Measurements from ENCODE around the gene TTLL9.
A peak's percentile ranks its signal among the peaks of the same experiment; 100 is the strongest.
"Not testable (repeated sequence)": the region's sequence is repeated elsewhere in the genome, so short reads cannot be mapped to it uniquely, and the experiment has no call there.

The TTLL9 gene

DNA sequence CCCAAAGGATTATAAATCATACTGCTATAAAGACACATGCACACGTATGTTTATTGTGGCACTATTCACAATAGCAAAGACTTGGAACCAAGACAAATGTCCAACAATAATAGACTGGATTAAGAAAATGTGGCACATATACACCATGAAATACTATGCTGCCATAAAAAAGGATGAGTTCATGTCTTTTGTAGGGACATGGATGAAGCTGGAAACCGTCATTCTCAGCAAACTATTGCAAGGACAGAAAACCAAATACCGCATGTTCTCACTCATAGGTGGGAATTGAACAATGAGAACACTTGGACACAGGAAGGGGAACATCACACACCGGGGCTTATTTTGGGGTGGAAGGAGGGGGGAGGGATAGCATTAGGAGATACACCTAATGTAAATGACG lies 51.0 kb downstream of the TTLL9 start:
- not testable (repeated sequence) for DNase-seq

DNA sequence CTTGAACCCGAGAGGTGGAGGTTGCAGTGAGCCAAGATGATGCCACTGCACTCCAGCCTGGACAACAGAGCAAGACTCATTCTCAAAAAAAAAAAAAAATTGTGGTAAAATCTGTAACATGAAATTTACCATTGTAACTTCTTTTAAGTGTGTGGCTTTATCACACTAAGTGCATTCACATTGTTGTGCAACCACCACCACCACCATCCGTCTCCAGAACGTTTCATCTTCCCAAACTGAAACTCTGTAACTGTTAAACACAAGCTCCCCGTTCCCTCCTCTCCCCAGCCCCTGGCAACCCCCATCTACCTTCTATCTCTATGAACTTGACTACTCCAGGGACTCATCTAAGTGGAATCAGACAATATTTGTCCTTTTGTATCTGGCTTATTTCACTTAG lies 51.7 kb downstream of the TTLL9 start:
- DNase-seq: no peak

DNA sequence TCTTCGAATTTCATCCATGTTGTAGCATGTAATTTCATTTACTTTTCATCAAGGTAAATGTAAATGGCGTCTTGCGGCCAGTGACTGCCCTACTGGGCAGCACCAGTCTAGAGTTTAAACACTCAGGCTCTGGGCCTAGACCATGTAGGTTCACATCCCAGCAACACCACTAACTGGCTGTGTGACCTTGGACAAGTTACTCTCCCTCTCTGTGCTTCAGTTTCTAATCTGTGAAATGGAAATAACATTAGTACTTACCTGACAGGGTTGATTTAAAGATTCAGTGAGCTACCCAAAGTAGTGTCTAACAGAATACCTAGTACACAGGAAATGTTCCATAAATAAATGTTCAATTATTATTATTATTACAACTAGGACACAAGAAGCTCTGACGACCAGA lies 52.2 kb downstream of the TTLL9 start:
- DNase-seq: no peak

DNA sequence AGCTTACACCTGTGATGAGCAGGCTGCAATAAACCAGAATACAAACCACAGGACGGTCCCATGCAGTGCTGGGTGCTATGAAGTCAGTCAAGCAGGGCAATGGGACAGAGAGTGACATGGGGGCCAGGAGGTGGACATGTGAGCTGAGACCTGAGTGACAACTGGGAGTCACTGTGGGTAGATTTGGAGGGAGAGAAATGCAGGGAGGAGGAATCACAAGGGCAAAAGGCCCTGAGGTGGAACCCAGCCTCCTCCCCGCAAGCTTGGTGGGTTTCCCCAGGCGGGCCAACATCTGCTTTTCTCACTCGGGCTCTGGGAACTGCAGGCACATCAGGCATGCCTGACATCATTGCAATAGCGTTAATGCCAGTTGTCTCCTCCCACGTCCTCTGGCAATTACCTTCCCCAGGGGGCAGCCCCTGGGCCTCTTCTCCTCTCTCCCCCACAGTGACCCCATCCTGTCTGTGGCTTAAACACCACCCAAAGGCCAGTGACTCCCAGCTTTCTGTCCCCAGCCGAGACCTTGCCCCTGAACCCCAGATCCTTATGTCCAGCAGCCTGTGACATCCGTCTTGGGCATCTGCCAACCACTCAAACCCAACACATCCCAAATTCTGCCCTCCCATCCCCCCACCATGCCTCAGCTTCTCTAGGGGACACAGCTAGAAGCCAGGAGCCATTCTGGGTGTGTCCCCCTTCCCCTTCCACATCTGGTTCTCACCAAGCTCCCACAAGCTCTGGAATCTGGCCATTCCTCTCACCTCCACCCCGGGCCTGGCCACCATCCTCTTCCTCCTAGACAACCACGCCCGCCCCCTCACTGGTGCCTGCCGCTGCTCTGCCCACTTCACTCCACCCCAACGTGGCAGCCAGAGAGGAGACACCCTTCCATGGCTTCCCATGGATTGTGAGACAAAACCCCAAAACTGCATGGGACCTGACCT lies 53.2 kb downstream of the TTLL9 start:
- DNase-seq: no peak

DNA sequence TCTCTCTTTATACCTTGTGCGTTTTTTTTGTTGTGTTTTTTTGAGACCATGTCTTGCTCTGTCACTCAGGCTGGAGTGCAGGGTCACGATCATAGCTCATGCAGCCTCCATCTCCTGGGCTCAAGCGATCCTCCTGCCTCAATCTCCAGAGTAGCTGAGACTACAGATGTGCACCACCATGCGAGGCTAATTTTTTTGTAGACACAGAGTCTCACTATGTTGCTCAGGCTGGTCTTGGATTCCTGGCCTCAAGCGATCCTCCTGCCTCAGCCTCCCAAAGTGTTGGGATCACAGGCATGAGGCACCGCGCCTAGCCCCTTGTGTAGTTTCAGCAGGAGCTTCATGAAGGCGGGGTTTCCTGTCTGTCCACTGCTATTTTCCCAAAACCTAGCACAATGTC lies 54.1 kb downstream of the TTLL9 start:
- DNase-seq: no peak

DNA sequence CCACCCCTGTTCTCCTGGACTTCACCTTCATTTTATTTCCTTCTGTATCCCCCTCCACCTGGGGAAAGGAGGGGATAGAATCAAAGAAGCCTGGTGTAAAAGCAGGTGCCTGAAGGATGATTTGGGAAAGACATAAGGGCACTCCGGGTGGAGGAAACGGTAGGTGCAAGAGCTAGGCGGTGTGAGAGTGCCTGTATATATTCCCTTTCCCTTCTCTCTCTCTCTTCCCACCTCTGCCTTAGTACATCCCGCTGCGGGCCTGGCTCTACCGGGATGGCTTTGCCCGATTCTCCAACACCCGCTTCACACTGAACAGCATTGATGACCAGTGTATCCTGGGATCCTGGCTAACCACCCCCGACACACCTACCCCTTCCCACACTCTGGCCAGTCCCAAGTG lies 55.2 kb downstream of the TTLL9 start:
- no peak for DNase-seq

DNA sequence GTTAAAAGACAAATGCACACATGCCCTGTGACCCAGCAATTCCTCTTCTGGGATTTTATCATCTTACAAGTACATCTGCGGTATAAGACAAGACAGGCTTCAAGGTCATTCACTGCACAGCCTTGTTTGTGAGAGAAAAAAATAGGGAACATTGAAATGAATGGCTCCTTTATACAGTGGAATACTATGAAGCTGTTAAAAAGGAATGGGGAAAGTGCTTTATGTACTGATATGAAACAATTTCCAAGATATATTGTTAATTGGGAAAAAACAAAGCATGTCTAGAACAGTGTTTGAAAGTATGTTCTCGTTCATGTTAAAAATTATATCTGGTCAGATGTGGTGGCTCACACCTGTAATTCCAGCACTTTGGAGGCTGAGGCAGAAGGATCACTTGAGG lies 56.1 kb downstream of the TTLL9 start:
- DNase-seq: no peak

DNA sequence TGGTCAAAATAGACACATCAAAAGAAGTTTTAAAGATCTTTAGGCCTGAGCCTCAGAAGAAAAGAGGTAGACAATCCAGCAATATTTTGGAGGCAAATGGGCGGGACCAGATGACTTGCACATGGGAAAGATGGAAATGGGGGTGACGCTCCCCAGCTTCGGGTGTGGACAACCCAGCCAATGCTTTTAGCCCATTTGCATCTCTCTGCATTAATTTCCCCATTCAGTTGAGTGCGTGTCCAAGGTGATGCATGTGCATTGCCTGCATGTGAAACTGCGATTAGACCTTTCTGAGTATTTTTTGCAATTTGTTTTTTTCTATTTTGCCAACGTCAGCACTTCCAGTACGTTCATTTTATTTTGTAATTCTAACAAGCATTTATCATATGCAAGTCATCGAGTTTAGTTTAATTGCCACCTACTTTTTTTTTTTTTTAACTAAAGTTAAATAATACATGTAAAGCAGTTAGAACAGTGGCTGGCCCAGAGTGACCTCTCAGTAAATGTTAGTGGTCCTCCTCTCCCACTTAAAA lies 57.3 kb downstream of the TTLL9 start:
- peak; percentile 64 for DNase-seq

DNA sequence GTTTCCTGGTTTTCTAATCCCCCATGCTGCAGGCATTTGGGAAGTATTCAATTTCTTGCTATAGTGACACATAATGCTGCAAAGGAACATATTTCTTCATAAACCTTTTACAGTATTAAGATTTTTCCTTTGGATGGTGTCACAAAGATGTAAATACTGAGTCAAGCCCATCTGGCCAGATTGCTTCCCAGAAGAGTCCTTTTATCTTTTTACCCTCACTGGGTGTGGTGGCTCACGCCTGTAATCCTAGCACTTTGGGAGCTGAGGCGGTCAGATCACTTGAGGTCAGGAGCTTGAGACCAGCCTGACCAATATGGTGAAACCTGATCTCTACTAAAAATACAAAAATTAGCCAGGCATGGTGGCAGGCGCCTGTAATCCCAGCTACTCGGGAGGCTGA lies 59.2 kb downstream of the TTLL9 start:
- DNase-seq: not testable (repeated sequence)

DNA sequence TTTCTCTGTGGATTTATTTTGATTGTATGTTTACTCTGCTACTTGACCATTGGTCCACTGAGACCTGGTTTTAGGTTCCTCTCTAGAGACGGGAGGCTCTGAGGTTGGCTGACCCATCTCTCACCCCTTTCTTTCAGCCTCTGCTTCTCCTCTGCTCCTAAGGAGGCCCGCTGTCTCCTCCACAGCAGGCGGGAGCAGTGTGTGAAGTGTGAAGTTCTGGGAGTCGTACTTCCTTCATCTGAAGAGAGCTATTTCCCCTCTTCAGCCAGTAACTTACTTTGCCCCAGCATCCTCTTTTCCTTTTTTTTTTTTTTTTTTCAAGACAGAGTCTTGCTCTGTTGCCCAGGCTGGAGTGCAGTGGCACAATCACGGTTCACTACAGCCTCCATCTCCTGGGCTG lies 60.3 kb downstream of the TTLL9 start:
- no peak for DNase-seq

DNA sequence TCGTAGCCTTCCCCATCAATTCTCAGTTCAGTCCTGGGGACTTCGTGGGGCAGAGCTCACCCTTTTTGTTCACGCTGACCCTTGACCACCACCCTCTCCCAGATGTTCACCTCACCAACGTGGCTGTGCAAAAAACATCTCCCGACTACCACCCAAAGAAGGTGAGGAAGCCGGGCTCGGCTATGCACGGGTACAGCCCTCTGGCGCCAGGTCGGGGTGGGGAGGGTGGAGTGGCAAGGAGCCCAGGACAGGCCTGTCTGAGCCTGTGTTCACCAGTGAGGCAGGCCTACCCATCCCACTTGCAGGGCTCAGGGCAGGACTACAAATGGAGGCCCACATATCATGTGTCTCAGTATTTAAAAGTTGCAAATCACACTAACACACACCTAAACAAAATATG lies 63.3 kb downstream of the TTLL9 start:
- DNase-seq: no peak

DNA sequence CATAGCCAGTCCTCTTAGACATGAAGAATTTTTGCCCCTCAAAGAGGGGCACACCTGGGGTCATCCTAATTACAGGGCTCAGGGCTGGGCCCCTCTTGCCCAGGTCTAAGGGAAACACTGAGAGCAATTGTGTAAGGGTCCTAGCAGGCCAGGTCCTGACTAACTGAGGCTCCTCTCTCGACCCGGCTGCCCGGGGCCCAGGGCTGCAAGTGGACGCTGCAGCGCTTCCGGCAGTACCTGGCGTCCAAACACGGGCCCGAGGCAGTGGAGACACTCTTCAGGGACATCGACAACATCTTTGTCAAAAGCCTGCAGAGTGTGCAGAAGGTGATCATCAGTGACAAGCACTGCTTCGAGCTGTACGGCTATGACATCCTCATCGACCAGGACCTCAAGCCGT lies 64.1 kb downstream of the TTLL9 start:
- DNase-seq: no peak

DNA sequence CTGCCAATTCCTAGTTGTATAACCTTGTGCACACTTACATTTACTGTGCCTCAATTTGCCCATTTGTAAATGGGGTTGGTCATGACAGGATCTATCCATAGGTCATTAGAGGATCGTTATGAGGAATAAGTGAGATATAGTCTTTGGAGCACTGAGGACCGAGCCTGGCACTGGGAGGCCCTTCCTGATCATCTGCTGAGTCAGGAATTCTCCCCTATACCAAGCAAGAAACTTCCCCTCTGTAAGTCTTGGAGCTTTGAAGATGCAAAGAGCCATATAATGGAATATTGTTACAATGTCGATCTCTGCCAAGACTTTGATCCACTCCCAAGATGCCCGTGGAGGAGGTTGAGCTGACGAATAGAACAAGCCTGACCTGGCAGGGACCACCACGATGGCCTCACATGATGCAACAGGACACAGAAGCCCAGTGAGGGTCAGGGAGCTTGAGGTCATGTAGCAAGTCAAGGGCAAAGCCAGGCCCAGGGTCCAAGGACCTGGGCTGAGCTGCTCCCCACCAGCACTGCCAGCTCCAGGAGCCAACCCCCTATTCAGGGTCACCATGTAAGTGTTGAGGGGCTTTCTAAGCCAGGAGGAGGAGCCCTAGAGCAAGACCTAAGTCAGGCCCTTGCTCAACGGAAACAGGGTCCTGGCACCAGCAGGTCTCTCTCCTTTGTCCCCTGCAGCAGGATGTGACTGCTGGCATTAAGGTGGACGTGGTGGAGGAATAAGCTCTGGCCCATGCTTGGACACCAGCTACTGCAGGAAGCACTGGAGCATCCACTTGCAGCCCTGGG lies 64.7 kb downstream of the TTLL9 start:
- DNase-seq: no peak

DNA sequence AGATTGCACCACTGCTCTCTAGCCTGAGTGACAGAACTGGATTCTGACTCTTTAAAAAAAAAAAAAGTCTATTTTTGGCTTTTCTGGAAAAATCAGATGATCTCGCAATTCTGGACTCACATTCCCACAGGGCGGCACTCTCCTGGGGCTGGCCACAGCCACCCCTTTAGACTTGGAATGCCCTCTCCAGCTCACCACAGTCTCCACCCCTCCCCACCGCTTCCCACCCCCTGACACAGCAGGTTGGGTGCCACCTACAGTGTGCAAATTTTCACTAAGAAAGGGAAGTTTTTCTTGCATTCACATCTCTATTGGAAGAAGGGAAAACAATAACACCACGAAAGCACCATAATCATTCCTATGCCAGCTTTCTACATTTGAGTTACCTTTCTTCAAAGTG lies 66.0 kb downstream of the TTLL9 start:
- DNase-seq: no peak

DNA sequence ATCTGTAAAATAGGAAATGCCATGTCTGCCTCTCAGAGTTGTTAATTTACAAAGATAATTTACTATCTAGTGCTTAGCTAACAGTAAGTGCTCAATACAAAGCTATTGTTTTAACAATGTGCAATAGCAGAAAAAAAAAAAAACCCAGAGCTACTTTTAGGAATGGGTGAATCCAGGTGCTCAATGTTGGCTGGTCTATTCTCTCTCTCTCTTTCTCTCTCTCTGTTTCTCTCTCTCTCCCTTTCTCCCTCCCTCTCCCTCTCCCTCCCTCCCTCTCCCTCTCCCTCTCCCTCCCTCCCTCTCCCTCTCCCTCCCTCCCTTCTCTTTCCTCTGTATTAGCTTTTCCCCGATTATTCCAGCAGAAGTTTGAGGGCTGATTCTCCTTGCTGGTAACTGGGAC lies 67.4 kb downstream of the TTLL9 start:
- DNase-seq: no peak

DNA sequence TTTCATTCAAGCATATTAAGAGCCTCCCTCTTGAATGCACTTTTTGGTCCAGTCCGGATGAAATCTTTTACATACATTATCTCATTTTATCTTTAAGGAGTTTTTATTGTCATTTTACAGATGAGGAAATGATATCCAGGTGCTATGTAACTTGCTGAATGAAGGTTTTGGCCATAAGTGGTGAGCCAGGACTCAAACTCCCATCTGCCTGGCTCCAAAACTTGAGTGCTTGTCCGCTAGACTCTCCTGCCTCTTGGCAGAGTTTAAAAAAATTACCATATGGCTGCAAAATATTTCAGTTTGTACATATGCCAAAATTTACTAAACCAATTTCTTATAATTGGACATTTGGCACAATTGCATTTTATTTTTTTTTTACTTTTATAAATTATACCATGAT lies 69.2 kb downstream of the TTLL9 start:
- no peak for DNase-seq

DNA sequence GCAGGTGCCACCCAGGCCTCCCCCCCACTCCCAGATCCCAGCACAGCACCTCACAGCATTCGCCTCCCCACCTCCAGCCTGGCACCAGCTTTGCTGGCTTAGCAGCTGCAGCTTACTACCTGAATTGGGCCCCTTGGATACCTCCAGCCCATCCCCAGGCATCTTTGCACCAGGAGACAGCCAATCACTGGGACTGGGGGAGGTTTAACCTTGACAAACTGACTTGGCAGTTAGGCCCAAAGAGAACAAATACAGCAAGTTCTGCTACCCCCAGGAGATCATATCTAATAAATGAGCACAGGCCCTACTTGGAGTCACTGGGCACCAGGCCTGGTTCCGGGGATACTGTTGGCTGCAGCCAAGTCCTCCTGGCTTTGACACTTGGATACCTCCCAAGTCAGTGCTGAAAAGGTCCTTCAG lies 72.6 kb downstream of the TTLL9 start:
- no peak for DNase-seq

DNA sequence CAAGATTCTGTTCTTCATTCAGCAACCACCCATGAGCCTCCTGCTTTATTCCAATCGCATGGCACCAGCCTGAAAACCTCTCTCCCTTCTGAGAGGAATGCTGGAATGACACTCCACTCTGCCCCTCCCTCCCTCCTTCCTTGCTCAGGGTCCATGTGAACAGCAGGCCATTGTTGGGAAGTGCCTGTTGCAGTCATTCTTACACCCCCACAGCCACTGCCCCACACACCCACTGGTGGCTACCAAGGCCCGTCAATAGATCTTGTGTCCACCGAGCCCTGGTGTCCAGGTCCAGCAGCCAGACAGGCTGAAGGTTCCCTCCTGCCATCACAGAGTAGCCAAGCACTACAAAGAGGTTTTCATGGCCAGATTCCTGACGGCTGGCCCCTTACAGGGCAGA lies 74.9 kb downstream of the TTLL9 start:
- no peak for DNase-seq

DNA sequence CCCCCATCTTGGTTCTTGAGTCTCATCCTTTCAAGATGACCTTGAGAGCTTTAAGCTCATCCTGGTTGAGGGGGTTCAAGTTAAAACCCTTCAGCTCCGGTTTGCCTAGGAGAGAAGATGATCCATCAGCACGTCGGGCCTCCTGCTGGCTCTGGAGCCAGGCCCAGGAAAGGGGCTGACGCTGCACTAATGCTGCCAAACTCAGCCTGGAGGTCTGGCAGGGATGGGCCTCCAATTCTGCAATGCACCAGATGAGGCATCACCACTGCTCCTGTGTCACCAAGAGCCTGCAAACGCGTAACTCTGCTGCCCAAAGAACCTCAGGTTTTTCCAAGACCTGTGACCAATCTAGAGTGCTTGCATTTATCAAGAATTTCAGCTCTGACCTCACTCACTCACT lies 75.4 kb downstream of the TTLL9 start:
- no peak for DNase-seq

DNA sequence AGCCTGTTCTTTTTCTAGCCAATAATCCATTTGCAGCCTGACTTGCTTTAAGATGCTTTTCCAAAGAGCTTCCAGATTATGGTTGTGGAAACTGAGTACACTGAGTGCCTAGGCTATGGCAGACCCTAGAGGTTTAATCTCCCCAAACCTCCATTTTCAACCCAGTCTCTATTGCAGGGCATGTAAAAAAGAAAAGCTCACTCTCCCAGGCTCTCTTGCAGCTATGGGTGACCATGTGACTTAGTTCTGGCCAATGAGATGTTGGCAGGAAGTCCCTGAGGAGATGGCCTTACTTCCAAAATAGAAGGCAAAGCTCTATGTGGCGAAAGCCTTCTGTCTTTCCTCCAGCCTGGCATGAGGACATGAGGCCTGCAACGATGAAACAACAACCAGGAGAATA lies 77.6 kb downstream of the TTLL9 start:
- no peak for DNase-seq

DNA sequence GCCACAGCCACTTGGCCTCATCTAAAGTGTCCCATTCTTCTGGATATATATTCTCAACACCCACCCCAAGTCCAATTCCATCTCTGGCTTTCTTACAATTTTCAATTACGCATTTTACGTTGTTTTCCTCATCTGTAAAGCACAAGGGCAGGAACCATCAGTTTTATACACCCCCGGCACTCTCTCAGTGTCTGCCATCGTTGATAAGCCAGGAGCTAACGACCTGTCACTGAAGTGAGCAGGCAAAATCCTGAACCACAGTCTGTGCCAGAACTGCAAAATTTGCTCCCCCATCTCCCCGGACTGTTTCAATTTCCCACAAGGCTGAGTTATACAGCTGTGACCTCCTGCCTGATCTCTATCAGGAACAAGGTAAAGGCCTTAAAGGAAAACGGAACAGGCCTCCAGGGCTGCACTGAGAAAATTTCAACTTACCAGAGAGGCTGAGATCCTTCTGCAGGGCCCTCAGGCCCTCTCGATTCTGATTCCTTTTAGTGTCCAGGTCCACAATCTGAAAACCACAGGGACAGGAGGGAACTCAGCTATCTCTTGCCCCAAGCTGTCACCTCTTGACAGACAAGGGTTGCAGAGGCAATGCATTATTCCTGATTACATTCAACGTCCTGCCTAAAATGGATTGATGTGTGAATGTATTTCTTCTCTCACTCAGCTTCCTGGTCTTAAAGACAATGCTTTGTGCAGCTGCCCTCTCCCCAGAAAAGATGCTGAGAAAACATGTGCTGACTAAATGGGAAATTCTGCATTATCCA lies 79.6 kb downstream of the TTLL9 start:
- no peak for DNase-seq

DNA sequence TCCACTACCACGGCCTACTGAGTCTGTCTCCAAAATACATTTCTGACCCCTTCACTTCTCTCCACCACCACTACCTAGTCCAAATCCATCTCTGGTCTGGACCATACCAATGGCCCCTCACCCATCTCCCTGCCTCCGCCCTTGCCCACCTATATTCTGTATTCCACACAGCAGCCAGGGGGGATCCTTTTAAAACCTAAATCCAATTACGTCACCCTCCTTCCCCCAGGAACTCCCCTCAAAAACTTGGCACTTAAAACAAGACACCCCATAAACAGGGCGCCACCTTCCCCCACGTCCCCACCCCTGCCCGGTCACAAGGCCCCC lies 80.7 kb downstream of the TTLL9 start:
- DNase-seq: no peak
